IPS-15b (cell line): Measurements from ENCODE around the gene PDCD1LG2.

Experiments
- H3K27me3 ChIP-seq: one replicate; pipeline ENCODE4 v1.6.1; 2013; ENCODE audit warnings: low read length; ENCODE audit not compliant: control insufficient read depth, insufficient read depth
- H3K36me3 ChIP-seq: one replicate; pipeline ENCODE4 v1.6.1; 2013; ENCODE audit warnings: low read length; ENCODE audit not compliant: control insufficient read depth, insufficient read depth
- H3K4me1 ChIP-seq: one replicate; pipeline ENCODE4 v1.6.1; 2013; ENCODE audit warnings: mild to moderate bottlenecking, low read length; ENCODE audit not compliant: control insufficient read depth, insufficient read depth
- H3K4me3 ChIP-seq: one replicate; pipeline ENCODE4 v1.5.1; 2013; ENCODE audit warnings: low read depth, low read length
- H3K9ac ChIP-seq: one replicate; pipeline ENCODE4 v1.6.1; 2013; ENCODE audit warnings: low read depth, mild to moderate bottlenecking, low read length
- H3K9me3 ChIP-seq: one replicate; pipeline ENCODE4 v1.6.1; 2013; ENCODE audit warnings: mild to moderate bottlenecking, low read length; ENCODE audit not compliant: control insufficient read depth, insufficient read depth

PDCD1LG2 gene

GRCh38 chr9:5609226-5609596 is 98.9 kb downstream of the PDCD1LG2 start:
- H3K4me1 ChIP-seq = no peaks in the 10 kb centered on the region
- H3K27me3 ChIP-seq = no peaks in the 10 kb centered on the region
- no peak overlapping the region for H3K9ac ChIP-seq
- H3K36me3 ChIP-seq = no peaks in the 10 kb centered on the region
- H3K4me3 ChIP-seq = no peak overlapping the region
- H3K9me3 ChIP-seq = no peaks in the 10 kb centered on the region

GRCh38 chr9:5610491-5610890 is 100.2 kb downstream of the PDCD1LG2 start:
- H3K9me3 ChIP-seq = no peaks in the 10 kb centered on the region
- no peak overlapping the region for H3K9ac ChIP-seq
- H3K36me3 ChIP-seq = no peaks in the 10 kb centered on the region
- H3K27me3 ChIP-seq = no peaks in the 10 kb centered on the region
- H3K4me1 ChIP-seq = no peaks in the 10 kb centered on the region
- no peak overlapping the region for H3K4me3 ChIP-seq

- H3K4me3 ChIP-seq = no peak overlapping the region
Observed at GRCh38 chr9:5611321-5612184, 101.2 kb downstream of the PDCD1LG2 start.

GRCh38 chr9:5612185-5612530 is 101.8 kb downstream of the PDCD1LG2 start:
- Histone ChIP-seq H3K27me3 (no peaks in the 10 kb centered on the region), H3K9me3 (no peaks in the 10 kb centered on the region), H3K36me3 (no peaks in the 10 kb centered on the region), H3K4me3 (no peak overlapping the region), H3K9ac (no peak overlapping the region), H3K4me1 (no peaks in the 10 kb centered on the region)

More at GRCh38 chr9:5611321-5612184, 101.2 kb downstream of the PDCD1LG2 start:
- Histone ChIP-seq H3K9me3 (no peaks in the 10 kb centered on the region), H3K36me3 (no peaks in the 10 kb centered on the region), H3K27me3 (no peaks in the 10 kb centered on the region), H3K4me1 (no peaks in the 10 kb centered on the region), H3K9ac (no peak overlapping the region)

GRCh38 chr9:5614192-5614591 is 103.9 kb downstream of the PDCD1LG2 start:
- H3K9ac ChIP-seq = no peak overlapping the region
- no peaks in the 10 kb centered on the region for H3K4me1 ChIP-seq
- H3K4me3 ChIP-seq = no peak overlapping the region
- H3K9me3 ChIP-seq = no peaks in the 10 kb centered on the region
- no peaks in the 10 kb centered on the region for H3K36me3 ChIP-seq
- no peaks in the 10 kb centered on the region for H3K27me3 ChIP-seq

GRCh38 chr9:5614985-5615384 is 104.7 kb downstream of the PDCD1LG2 start:
- Histone ChIP-seq H3K4me3 (no peak overlapping the region), H3K27me3 (no peaks in the 10 kb centered on the region), H3K9me3 (no peaks in the 10 kb centered on the region), H3K36me3 (no peaks in the 10 kb centered on the region), H3K4me1 (no peaks in the 10 kb centered on the region), H3K9ac (no peak overlapping the region)

GRCh38 chr9:5617749-5618148 is 107.4 kb downstream of the PDCD1LG2 start:
- H3K36me3 ChIP-seq = no peaks in the 10 kb centered on the region
- H3K9me3 ChIP-seq = no peaks in the 10 kb centered on the region
- no peaks in the 10 kb centered on the region for H3K4me1 ChIP-seq
- no peaks in the 10 kb centered on the region for H3K27me3 ChIP-seq
- H3K4me3 ChIP-seq = no peak overlapping the region
- H3K9ac ChIP-seq = no peak overlapping the region

GRCh38 chr9:5620494-5620893 is 110.2 kb downstream of the PDCD1LG2 start:
- Histone ChIP-seq H3K36me3 (no peaks in the 10 kb centered on the region), H3K9me3 (no peaks in the 10 kb centered on the region), H3K4me1 (no peaks in the 10 kb centered on the region), H3K4me3 (no peak overlapping the region), H3K9ac (no peak overlapping the region), H3K27me3 (no peaks in the 10 kb centered on the region)
